Stimulated activated CD4-positive, alpha-beta T cell treated with anti-CD3 and anti-CD28 coated beads, Interleukin-15, amount 100 ng/mL, for 1 hour (primary cell): ENCODE results near the gene CD99.
"Not testable (repeated sequence)": the region's sequence is repeated elsewhere in the genome, so short reads cannot be mapped to it uniquely, and the experiment has no call there.

Source experiments
- DNase-seq, 2 donors: peaks; one replicate each; pipeline ENCODE4 v3.0.0-alpha.2; 2020; ENCODE audit warnings: low read depth in 1 of 2, low spot score in 1 of 2

Gene CD99

GRCh38 chrX:2719774-2720447 is 28.8 kb downstream of the CD99 start:
- no peak for DNase-seq

DNA sequence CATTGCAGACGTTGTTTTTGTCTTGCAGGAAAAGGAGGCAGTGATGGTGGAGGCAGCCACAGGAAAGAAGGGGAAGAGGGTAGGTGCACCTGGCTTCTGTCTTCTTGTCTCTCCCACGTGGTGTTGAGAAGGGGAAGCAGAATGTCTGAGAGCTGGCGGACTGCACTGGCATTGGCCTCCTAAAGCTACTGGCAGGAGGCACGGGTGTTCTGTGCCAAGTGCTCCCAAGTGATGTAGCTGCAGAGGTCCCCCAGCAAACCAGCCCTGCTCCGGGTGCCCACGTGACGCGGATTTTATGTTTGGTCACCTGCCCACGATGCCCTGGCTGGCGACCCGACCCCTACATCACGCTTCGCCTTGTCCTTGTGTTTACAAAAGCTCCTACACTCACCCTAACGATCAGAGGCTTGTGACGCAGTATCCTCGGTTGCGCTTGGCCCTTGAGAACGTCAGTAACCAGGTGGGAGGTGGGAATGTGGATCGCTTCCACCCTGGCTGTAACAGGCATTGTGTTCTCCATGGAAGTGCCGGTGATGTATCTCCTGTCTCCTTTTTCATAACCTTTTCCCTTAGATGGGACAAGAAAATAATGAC is 32.3 kb downstream of the CD99 start:
- DNase-seq = no peak

- not testable (repeated sequence) for DNase-seq
Observed at GRCh38 chrX:2727264-2727663, 36.2 kb downstream of the CD99 start.

DNA sequence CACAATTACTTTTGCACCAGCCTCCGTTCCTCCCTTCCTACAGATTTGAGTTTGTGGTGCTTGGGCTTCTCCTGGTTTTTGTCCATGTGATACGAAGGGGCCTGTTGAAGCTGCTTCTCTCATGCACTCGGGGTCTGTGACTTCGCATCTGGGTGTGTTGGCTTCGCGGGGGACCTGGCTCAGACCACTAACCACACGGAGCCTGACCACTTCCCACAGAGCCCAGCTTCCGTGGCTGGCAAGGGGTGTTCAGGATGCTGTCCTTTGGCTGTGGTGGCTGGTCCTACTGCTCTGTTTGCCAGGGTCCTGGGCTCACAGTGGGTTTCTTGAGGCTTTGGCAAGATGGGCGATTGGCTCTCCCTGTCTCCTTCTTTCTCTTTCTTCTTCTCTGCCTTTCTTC is 41.0 kb downstream of the CD99 start:
- no peak for DNase-seq

DNA sequence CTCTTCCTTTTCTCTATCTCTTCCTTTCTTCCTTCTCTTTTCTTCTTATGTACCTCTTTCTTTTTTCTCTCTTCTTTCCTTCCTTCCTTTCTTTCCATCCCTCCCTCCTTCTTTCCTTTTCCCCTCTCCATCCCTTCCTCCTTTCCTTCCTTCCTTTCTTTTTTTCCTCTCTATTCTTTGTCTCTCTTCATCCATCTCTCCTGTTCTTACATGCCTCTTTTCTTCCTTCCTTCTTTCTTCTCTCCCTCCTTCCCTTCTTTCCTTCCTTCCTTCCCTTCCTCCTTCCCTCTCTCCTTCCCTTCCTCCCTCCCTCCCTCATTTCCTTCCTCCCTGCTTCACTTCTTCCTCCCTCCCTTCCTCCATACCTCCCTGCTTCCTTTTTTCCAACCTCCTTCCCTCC is 41.6 kb downstream of the CD99 start:
- no peak for DNase-seq

DNA sequence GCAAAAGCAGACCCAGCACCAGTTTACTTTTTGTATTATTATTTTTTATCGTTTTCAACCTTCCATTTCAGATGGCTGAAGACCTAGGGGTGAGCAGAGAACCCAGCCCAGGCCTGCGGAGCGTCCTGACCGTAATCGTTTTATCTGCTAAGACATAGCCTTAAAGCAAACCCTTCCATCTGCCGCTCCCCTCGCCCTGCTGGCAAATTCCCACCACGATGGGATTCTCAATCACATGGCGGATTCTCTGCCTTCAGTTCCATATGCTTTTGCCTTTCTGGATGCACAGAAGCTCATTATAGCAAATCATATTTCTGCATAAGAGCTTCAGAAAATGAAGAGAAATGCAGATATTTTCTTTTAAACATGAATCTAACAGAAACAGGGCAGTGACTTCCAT is 42.2 kb downstream of the CD99 start:
- no peak for DNase-seq

DNA sequence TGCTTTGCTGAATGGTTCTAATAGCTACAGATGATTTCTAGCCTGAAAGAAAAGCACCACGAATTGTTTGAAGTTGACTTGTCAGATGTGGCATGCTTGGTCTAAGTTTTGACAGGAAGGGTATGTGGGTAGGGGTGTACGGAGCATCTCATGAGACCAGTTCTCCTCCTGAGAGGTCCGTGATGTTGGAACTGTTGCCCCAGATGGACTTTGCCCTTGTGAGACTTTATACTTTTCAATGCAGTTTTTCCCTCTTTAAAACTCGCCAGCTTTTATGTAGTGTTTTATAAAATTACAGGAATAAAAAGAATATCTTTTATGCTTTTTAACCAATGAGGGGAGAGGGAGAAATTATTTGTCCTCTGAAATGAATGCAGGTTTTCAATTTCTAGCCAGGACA is 44.2 kb downstream of the CD99 start:
- DNase-seq = no peak

GRCh38 chrX:2740672-2741071 is 49.6 kb downstream of the CD99 start:
- no peak for DNase-seq

DNA sequence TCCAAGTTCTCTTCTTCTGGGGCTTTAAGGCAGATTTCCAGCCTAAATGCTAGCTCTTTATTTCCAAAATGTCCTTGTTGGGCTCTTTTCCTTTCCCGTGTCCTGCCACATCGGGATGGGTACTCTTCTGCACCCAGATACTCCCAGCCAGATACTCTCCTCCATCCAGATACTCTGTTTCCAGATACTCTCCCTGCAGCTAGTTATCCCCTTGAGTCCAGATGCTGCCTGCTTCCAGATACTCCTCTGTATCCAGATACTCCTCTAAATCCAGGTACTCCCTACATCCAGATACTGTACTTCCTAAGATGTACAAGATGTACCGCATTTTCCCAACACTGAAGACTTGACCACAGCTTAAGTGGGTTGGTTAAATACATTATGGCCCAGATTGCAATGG is 50.3 kb downstream of the CD99 start:
- DNase-seq = no peak

- not testable (repeated sequence) for DNase-seq
Observed at GRCh38 chrX:2746250-2746649, 55.2 kb downstream of the CD99 start.

GRCh38 chrX:2748171-2748814 is 57.2 kb downstream of the CD99 start:
- DNase-seq = no peak

DNA sequence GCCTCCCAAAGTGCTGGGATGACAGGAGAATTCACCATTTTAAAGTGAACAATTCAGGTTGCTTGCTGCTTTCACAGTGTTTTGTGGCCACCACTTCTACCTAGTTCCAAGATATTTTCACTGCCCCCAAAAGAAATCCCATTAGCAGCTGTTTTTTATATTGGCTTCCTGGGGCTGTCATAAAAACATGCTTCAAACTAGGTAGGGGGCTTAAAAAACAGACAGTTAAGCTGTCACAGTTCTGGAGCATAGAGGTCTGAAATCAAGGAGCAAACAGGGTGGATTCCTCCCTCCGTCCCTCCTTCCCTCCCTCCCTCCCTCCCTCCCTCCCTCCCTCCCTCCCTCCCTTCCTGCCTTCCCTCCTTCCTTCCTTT is 57.7 kb downstream of the CD99 start:
- DNase-seq = no peak

- no peak for DNase-seq
Observed at GRCh38 chrX:2751291-2751690, 60.2 kb downstream of the CD99 start.

- not testable (repeated sequence) for DNase-seq
Observed at GRCh38 chrX:2751874-2752300, 60.8 kb downstream of the CD99 start, which contains the start of gene XG. Gene XG, plus strand, starts transcription at chrX:2752040. Its CDS starts 235 bp downstream, at chrX:2752275.

- not testable (repeated sequence) for DNase-seq
Observed at GRCh38 chrX:2752441-2752840, 61.3 kb downstream of the CD99 start.

DNA sequence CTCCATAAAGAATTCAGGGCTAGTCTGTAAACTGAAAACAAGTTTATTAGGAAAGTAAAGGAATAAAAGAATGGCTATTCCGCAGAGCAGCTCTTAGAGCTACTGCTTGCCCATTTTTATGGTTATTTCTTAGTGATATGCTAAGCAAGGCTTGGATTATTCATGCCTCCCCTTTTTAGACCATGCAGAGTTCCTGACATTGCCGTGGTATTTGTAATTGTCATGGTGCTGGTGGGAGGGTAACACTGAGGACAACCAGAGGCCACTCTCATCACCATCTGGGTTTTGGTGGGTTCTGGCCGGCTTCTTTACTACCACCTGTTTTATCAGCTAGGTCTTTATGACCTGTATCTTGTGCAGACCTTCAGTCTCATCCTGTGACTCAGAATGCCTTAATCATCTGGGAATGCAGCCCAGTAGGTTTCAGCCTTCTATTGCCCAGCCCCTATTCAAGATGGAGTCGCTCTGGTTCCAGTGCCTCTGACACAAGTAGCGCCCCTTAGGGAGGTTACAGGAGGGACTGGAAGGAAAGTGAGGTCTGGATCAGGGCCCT is 64.1 kb downstream of the CD99 start:
- not testable (repeated sequence) for DNase-seq

- DNase-seq = no peak
Observed at GRCh38 chrX:2756548-2756947, 65.5 kb downstream of the CD99 start.

- no peak for DNase-seq
Observed at GRCh38 chrX:2761246-2761645, 70.2 kb downstream of the CD99 start.

DNA sequence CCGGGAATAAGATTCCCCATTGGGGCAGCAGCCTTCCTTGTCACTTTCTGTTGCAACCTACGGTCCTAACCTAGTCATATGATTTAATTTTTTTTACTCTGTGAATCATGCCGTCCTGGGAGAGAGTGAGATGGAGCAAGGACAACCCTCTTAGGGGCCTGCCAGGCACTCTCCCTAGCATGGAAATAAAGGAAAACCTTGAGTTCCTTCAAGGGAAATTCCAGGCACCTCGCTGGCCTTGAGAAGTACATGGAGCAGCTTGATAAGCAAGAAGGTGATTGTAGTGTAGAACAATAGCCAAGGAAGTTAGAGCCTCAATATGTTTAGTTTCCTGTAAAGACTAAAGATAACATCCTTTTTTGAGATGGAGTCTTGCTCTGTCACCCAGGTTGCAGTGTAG is 71.6 kb downstream of the CD99 start:
- DNase-seq = not testable (repeated sequence)

DNA sequence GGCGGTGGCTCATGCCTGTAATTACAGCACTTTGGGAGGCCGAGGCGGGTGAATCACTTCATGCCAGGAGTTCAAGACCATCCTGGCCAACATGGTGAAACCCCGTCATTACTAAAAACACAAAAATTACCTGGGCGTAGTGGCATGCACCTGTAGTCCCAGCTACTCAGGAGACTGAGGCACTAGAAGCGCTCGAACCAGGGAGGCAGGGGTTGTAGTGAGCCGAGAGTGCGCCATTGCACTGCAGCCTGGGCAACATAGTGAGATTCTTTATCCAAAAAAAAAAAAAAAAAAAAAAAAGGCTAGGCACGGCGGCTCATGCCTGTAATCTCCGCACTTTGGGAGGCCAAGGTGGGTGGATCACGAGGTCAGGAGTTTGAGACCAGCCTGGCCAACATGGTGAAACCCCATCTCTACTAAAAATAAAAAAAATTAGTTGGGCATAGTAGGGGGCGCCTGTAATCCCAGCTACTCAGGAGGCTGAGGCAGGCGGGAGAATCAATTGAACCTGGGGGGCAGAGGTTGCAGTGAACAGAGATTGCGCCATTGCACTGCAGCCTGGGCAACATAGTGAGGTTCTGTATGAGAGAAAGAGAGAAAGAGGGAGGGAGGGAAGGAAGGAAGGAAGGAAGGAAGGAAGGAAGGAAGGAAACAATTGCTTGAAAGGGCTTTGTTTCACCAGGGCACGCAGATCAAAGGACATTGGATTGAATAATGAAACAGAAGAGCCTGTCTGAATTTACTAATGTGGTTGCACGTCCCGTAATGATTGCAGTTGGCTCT is 73.9 kb downstream of the CD99 start:
- DNase-seq = not testable (repeated sequence)

DNA sequence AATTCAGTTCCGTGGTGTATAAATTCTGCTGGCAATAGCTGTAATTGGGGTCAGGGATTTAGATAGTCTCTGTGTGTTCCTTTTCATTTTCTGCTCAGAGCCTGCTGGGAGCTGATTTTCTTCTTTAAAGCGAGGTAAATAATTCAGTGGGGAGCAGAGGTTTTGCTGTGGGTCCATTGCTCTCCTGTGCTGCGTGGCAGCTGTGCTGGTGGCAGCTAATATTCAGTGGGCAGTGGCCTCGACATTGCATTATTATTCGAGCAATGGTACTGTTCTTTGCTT is 74.4 kb downstream of the CD99 start:
- no peak for DNase-seq

DNA sequence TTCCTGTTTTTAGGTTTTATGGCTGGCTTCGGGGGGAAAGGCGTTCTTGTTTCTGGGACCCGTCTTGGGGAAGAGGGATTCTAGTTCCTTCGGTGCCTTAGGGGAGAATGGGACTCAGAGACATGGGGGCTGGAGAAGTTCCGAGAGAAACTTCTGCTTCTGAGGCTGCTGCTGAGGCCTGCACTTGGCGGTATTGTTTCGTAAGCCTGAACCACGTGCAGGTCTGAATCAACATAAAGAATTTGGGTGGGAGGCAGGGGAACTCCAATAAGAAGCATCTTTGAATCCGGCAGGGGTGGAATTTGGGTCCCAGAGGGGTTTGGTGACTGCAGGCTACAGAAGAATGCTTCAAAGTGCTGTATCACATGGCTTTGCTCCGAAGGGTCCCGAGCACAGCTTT is 75.8 kb downstream of the CD99 start:
- DNase-seq = no peak
